Upper lobe of left lung (tissue), 4 donors: ENCODE results near the gene NEURL1.

Source experiments
- CTCF ChIP-seq, 6 experiments: fragments of 450-650 bp in 4 of 6; fragments of 200-600 bp in 2 of 6; sonication (generic) in 2 of 6; IDR thresholded peaks; one replicate each; pipeline ENCODE4 v1.5.1; 2016 to 2019; ENCODE audit warnings: antibody characterized with exemption in 6 of 6
- POLR2AphosphoS5 ChIP-seq, 2 donors: sonication (generic); formaldehyde crosslinking; IDR thresholded peaks; one replicate each; pipeline ENCODE4 v1.5.1; 2017; ENCODE audit warnings: antibody characterized with exemption in 2 of 2

GRCh38 chr10:103558911-103559310 is 65.4 kb downstream of the NEURL1 start:
- TF ChIP-seq POLR2AphosphoS5 (IDR thresholded peaks at IDR 0.05) (no peak), CTCF (IDR thresholded peaks at IDR 0.05) (no peak)
